Right lung (tissue), 5 donors: Measurements from ENCODE around the gene SLC22A8. TPM values are rescaled to one million over a fixed set of nuclear protein-coding genes. Genes with fewer than 3 reads are reported as not detected.
A peak's percentile ranks its signal among the peaks of the same experiment; 100 is the strongest.
"Not testable (repeated sequence)": the region's sequence is repeated elsewhere in the genome, so short reads cannot be mapped to it uniquely, and the experiment has no call there.

Experiments used
- DNase-seq, 2 donors: peaks; one replicate each; pipeline ENCODE4 v3.0.0-alpha.2; 2013
- polyA plus RNA-seq, 5 donors: library from polyadenylated mRNA; unstranded; fragments of 120-200 nt; gene quantifications; one replicate each; pipeline versions ENCODE4 v1.2.1 to v1.2.3, GENCODE V29; 2013; ENCODE audit warnings: inconsistent platforms in 1 of 5, low replicate concordance in 1 of 5; ENCODE audit not compliant: insufficient read length in 5 of 5, insufficient read depth in 1 of 5

SLC22A8 gene
- polyA plus RNA-seq, 5 donors, result 0.04 to 0.22 (median 0.08) TPM; not detected in 2

DNA sequence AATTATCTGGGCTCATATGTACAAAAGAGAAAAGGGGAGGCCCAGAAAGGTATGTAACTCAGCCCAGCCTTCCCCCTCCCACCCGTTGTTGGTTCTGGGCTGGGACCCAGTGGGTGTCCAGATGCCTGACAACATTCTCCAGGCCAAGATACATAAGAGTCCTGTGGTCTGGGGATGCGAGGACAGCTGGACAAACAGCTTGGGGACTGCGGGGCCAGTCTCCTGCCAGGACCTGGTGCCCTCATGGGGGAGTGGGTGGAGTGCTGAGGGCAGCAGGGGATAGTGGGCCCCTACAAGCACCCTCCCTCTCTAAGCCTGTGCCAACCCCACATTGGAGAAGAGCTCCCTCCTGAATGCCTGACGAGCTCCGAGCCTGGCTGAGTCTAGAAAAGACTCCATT, 27.4 kb downstream of the SLC22A8 start:
- DNase-seq, result no peak

DNA sequence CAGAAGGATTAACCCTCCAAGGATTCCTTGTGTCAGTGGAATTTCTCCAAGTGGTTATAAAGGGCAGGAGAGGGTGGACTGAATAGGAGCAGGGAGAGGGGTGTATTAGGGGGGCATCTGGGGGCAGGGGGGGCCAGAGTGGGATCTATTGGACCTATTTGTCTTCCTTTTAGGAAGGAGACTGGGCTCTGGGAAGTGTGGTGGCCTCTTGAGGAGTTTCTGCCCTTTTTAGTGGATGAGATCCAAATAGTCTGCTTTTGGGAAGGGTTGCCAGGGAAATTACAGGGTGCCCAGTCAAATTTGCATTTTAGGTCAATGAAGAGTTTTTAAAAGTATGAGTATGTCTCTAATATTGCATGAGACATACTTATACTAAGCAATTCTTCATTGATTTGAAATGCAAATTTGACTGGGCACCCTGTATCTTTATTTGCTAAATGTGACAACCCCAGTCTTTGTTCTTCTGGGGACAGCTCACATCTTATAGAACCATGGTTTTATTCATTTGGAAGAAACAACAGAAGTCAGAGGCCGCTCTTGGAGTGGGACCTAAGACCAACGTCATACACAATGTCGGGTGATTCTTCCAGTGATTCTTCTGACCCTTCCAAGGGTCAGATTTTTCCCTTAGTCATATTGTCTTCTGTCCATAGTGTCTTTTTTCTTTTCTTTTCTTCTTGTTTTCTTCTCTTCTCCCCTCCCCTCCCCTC, 30.4 kb downstream of the SLC22A8 start:
- no peak for DNase-seq

DNA sequence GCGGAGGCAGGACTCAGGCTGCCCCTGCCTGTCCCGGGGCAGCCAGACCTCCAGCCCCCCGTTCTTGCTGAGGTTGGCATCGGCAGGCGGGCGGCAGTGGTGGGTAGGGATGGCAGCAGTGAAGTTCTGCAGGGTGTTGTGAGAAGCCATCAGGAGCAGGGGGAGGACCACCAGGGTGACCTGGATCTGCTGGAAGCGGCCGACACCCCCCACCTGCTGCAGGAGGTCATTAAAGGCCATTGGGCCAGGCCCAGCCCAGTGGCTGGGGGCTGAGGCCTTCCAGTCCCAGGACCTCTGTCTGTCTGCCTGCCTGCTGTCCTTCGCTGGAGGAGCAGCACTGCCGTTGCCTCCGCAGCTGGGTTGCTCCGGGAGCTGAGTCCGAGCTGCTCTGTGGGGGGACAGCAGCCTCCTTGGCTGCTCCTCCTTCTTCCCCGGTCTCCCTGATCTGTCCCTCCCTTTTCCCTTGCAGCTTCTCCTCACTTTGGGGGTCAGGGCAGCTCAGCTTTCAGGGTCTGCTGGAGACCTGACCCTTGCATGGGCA, 31.1 kb downstream of the SLC22A8 start, which contains the start of gene SLC22A6:
TSS of gene SLC22A6 (minus strand) at position 517 of the 541 bp plus-strand sequence. CDS start at position 240, 277 bp downstream.
- no peak for DNase-seq

DNA sequence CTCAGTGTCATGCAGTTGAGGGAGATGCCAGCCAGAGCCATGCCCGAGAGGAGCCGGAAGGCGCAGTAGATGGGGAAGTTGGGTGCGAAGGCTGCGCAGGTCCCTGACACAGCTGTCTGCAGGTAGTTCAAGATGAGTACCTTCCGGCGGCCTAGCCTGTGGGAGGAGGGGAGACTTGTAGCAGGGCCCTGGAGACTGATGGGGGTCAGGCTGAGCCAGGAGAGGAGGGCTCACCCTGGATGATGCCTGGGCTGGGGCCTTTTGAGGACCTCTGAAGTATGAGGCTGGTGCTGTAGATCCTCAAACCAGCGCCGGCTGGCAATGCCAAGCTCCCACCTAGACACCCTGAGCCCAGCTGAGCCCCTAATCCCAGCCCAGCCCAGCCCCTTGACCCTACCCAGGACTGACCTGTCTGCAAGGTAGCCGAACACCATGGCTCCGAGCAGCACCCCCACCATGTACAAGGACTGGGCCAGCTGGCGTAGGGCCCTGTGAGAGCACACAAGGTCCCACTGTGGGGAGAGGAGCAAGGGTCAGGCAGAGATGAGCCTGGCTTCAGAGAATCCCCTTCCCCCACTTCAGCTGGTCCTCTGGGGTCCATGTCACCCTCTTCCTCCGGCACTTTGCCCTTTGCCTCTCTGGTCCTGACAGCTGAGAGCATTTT, 32.0 kb downstream of the SLC22A8 start:
- DNase-seq, result no peak

DNA sequence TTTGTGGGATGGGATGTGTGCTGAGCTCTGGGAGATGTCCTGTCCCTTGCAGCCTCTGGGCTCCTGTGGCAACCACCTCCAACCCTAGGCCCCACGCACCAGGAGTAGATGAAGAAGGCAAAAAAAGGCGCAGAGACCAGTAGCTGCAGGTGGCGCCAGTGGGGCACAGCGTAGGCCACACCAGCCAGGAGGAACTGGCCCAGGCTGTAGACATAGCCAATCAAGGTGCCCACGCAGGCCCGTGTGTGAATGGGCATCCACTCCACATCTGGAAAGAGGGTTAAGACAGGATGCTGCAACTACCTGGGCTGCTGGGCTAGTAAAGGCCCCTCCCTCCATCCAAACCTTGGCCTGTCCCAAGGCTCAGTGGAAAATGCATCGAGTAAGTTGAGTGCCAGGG, 33.9 kb downstream of the SLC22A8 start:
- no peak for DNase-seq

DNA sequence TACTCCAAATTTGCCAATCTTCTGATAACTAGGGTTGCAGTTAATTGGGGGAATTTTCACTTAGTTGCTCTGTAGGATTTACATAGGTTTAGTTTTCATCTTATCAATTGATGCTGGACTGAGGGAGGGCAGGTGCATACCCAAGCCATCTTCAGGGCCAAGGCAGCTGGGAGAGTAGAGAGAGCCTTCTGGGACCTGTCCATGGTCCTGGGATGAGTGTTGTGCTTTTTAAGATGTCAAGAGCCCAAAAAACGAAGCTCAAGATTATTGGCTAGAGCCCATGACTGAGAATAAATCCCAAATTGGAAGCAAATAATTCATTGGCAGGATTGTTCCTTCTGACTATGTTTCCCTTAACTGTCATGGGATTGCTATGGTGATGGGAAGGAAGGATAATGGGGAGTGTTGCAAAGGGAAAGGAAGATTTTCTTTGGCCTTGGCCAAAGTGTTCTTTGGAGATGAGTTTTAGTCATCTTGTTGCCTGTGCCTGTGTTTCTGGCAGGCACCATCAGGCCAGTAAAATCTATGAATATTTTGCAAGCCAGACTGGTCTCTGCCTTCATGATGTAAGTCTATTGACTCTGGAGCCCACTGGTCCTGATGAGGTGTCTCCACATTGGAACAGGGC, 35.4 kb downstream of the SLC22A8 start:
- no peak for DNase-seq

DNA sequence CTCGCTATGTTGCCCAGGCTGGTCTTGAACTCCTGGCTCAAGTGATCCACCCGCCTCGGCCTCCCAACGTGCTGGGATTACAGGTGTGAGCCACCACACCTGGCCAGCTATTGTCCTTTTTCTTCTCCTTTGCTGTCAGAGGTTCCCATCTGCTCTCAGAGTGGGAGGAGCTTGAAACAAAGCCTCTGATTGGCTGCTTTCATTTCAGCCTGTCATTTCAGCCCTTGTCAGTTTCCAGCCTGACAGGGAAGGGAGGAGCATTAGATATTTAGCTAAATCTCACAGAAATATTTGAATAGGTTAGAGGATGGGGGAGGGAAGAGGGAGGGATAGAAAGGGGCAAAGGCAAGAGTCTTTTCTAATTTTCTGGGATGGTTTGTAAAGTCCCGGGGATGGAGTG, 39.5 kb downstream of the SLC22A8 start:
- no peak for DNase-seq

DNA sequence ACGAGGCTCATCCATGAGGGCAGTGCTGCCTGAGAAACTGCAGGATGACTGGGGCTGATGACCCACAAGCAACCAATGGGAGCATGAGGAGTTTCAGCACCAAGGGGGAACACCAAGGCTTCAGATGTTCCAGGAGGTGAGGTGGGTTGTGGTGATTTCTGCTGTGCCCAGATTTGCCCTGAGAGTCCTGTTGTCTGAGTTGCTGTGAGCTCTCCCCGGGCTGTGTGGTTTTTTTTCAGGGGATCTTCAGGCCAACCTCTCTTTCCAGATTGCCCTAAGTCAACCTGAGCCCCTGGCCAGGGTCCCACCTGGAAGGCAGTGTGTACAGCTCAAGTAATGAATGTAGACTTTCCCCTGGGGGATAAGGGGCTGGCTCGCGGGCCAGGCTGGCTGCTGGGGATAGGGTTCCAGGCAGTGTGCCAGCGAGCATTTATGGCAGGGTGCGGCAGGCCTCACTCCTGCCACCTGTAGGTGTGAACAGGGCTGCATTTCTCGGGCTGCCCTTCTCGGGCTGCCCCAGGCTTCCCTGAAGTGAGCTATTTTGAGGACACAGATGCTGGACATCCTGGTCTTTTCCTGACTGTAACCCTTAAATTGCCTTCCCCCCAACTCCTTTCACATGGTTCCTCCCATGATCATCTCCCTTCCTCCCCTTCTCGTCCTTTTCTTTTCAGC, 40.7 kb downstream of the SLC22A8 start:
- DNase-seq, result peak; percentile 21 to 32

DNA sequence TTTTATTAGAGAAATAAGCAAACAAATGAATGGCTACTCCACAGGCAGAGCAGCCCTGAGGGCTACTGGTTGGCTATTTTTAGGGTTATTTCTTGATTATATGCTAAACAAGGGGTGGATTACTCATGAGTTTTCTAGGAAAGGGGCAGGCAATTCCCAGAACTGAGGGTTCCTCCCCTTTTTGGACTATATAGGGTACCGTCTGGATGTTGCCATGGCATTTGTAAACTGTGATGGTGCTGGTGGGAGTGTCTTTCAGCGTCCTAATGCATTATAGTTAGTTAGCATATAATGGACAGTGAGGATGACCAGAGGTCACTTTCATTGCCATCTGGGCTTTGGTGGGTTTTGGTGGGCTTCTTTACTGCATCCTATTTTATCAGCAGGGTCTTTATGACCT, 50.1 kb downstream of the SLC22A8 start:
- no peak for DNase-seq

DNA sequence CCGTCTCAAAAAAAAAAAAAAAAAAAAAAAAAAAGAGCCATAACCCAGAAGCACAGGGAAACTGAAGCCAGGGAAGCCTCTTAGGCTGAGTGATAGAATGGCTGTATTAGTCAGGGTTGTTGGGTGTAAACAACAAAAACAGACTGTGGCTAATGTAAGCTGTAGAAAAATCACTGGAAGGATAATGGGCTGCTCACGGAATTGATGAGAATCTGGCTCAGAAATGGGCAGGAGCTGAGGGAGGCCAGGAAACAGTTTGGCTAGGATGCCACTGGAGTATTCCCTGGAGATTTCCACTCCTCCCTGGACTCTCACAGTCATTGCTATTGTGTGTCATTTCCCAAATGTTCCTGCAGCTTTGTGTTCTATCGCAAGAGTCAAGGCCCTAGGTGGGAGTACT, 53.2 kb downstream of the SLC22A8 start:
- DNase-seq, result no peak

DNA sequence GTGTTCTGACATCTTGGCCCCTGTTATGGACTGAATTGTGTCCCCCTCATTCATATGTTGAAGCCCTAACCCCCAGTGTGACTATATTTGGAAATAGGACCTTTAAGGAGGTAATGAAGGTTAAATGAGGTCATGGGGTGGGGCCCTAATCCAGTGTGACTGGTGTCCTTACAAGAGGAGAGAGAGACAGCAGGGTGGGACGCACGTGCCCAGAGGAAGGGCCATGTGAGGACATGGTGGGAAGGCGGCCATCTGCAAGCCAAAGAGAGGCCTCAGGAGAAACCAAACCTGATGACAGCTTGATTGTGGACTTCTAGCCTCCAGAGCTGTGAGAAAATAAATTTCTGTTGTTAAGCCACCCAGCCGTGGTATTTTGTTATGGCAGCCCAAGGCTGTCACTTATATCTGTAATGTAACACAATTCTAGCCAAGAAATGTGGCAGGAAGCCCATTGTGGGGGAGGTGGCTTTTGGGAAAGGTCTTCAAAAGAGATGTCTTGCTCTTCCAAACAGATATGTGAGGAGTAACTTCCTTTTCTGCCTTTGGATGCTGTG, 54.5 kb downstream of the SLC22A8 start:
- no peak for DNase-seq

DNA sequence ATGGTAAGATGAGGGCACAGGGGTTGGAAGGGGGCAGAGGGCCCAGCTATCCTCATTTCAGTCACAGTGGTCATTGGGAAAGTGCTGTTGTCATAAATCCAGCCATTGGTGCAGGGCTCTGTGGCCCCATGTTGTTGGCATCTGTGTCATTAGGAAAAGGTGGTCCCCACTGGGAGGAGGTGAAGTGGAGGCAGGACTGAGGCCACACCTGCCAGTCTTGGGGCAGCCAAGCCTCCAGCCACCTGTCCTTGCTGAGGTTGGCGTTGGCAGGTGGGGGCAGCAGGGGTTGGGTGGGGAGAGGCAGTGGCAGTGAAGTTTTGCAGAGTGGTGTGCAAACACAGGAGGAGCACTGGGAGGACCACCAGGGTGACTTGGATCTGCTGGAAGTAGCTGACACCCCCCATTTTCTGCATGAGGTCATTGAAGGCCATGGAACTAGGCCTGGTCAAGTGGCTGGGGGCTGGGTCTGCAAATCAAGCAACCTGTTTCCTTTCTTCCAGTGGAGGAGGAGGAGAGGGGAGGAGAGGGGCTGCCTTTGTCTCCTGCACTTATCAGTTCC, 56.1 kb downstream of the SLC22A8 start:
- no peak for DNase-seq

DNA sequence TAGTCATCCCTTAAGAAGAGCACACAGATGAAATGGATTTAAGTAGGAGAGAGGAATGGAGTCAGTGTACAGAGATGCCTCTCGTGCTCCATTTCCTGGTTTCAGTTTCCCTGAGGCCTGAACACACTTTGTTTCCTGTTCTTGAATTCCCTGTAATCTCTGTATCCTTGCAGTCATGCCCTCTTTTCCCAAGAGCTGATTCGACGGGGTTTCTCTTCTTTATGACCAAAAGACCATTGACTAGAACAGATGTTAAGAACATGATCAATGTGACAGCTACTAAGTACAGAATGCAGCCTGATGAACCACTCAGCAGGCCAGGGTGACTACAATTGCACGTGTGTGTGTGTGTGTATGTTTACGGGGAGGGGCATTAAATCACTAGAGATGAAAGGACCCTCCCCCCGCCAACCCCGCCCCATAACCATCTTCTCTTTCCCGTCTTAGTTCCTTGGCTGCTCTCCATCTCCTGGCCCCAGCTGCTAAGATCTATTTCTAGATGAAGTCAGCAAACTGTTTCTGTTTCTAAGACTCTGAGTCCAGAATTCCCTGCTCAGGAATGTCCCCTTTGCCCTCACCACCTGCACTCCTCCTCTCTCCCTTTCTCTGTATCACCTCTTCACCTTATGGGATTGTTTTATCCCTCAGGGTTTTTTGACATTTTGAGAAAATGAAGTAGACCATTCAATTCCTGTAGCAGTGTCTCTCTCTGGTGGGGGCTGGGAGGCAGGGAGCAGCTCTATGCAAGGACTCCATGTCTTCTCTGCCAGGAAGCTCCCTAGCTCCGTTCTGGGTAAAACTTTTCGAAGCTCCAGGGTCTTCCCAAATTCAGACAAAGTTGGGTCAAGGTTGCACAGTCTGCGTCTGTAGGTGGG, 56.9 kb downstream of the SLC22A8 start:
- DNase-seq, result peak; percentile 52 to 62

DNA sequence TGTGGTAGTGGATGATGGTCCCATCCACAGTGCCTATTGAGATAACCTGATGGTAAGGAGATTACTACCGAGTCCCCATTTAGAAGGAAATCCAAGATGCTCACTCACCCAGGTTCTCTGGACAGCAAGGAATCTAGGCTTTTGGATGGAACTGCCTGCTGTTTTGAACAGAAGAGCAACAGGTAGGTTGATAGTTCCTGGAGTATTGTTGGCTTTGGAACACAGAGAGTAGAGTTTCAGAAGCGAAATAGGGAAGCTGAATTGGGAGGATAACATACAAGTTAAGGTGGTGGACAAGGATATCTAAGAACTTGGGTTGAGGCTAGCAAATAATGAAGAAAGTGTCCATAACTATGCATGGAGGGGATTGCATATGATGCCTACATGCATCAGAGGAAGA, 58.5 kb downstream of the SLC22A8 start:
- DNase-seq, result no peak

DNA sequence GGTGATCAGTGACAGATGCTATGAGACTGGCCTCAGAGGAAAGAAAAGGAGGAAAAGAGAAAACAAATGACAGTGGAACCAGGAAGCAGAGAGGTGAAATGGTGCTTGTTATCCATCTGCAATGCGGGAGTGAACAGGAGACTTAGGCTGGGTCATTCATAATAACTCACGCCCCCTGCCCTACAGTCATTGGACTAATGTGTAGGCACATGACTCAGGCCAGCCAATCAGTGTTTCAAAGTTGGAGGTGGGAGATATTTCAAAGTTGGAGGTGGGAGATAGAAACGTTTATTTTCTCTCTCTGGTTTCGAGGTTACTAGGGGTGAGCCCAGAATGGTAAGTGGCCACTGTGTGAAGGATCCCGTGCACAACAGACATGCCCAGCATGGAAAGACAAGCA, 61.2 kb downstream of the SLC22A8 start:
- no peak for DNase-seq

DNA sequence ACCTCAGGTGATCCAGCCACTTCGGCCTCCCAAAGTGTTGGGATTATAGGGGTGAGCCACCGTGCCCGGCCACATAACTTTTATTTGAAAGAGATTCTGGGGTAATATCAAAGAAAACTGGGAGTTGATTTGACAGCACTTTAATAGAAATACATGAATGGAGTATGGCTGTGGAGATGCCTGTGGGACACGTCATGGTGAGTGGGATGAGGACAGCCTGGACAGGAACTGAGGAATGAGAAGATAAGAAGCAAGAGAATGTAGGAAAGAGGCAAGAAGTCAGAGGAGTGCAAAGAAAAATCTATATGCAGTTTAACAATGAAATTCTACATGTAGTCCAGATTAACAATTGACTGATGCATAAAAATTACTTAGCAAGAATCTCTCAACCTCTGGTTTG, 61.8 kb downstream of the SLC22A8 start:
- no peak for DNase-seq

DNA sequence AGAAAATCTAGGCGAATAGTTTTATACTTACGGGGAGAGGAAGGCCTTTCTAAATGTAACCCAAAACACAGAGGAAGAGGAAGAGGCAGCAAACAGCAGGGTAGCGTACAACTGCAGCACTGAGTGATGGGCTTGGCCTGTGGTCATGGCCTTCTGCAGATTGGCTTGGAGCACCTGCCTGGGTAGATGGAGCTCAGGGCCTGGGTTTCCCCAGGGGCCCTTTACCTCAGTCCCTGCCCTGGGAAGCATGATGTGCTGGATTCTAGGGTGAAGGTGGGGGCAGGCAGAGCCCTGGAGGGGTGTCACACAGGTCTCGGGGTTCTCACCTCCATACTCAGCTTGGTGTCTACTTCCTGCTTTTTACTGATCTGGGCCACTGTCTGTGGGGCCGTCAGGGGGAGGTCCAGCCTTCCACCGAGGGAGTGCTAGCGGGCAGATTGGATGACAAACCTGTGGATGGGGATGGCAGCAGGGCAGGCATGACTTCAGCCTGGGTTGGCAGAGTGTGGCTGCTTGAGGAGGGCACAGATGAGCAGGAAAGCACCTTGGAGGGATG, 66.8 kb downstream of the SLC22A8 start:
- DNase-seq, result no peak

DNA sequence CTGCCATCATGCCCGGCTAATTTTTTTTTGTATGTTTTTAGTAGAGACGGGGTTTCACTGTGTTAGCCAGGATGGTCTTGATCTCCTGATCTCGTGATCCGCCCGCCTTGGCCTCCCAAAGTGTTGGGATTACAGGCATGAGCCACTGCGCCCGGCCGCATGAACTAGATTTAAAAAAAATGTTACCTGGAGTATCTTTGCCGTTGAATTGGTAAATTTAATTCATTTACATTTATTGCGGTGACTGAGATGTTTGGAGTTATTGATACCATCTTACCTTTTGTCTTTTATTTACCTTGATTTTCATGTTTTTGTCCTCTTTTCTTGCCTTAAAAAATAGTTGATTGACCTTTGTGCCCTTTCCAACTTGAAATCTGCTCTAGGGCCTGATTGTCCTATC, 70.1 kb downstream of the SLC22A8 start:
- DNase-seq, result not testable (repeated sequence)
